Measurements from ENCODE around the gene ARMC8. TPM values are rescaled to one million over a fixed set of nuclear protein-coding genes. Genes with fewer than 3 reads are reported as not detected.

ARMC8 gene
- total RNA-seq, 1 experiment from 2014 or later, result 63.6 TPM

DNA sequence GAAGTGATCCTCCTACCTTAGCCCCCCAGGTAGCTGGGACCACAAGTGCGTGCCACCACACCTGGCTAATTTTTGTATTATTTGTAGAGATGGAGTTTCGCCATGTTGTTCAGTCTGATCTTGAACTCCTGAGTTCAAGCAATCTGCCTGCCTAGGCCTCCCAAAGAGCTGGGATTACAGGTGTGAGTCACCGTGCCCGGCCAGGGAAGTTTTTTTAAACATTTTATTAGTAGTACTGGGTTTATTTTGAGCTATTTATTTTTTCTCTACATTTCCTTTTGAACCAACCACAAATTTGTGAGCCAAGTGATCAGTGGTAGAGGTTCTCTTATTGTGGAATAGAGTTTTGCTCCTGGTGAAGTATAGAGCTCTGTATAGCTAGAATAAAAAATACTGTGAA, 33.7 kb downstream of the ARMC8 start:
- no peak for DNase-seq
- Histone ChIP-seq H3K56ac (ENCODE audit: insufficient read length, low read depth, low read length) (no peak overlapping the region), H4K91ac (ENCODE audit: insufficient read length, low read depth, low read length) (no peak overlapping the region), H4K20me1 (ENCODE audit: control insufficient read depth, insufficient read depth, insufficient read length) (no peaks in the 10 kb centered on the region), H3K79me2 (ENCODE audit: insufficient read depth, low read length) (no peaks in the 10 kb centered on the region; the same call in 1 of the 2 replicates), H3K27ac (ENCODE audit: insufficient read length, low read depth, low read length) (no peak overlapping the region), H3K9me3 (ENCODE audit: control insufficient read depth, low read depth, low read length) (no peaks in the 10 kb centered on the region), H2BK20ac (ENCODE audit: low read depth, low read length, poor library complexity, severe bottlenecking) (no peak overlapping the region), H3K9ac (ENCODE audit: extremely low read depth, insufficient read length, low read length) (no peak overlapping the region), H4K8ac (replicated peaks; ENCODE audit: insufficient read length, low read depth, low read length) (no peak overlapping the region), H3T11ph (ENCODE audit: low read length) (no peak overlapping the region), H3K4me1 (ENCODE audit: insufficient read depth, low read length) (no peaks in the 10 kb centered on the region), H2BK5ac (ENCODE audit: insufficient read length, low read length) (no peak overlapping the region), H3K23me2 (ENCODE audit: insufficient read length, low read depth, low read length, poor library complexity, severe bottlenecking) (no peaks in the 10 kb centered on the region), H2BK120ac (ENCODE audit: low read depth, low read length, poor library complexity, severe bottlenecking) (no peak overlapping the region), H3K4ac (ENCODE audit: low read depth, low read length) (no peak overlapping the region), H3K79me1 (ENCODE audit: insufficient read depth, low read depth, low read length, poor library complexity, severe bottlenecking) (no peaks in the 10 kb centered on the region), H2BK15ac (ENCODE audit: low read depth, low read length) (no peak overlapping the region), H3K27me3 (ENCODE audit: insufficient read depth, low read length) (no peaks in the 10 kb centered on the region), H4K5ac (ENCODE audit: insufficient read length, low read depth, low read length) (no peak overlapping the region), H3K23ac (ENCODE audit: insufficient read length, low read depth, low read length) (no peak overlapping the region), H3K4me2 (ENCODE audit: insufficient read depth, insufficient read length, low read length) (no peak overlapping the region), H2AK5ac (ENCODE audit: insufficient read length, low read length) (no peak overlapping the region), H3K14ac (ENCODE audit: insufficient read depth, low read length) (no peak overlapping the region), H3K18ac (ENCODE audit: insufficient read length, low read depth, low read length) (no peak overlapping the region), H2BK12ac (ENCODE audit: insufficient read length, low read depth, low read length) (no peak overlapping the region), H2AFZ (ENCODE audit: low read length) (no peak overlapping the region)
- Mint-ChIP-seq H3K27ac (peak overlapping the region in 1 of 3 experiments; percentile 19; a peak in 1 of 7 replicates), H3K36me3 (ENCODE audit: insufficient read depth in 1 of 3, low read depth in 3 of 3) (peaks cover 16 to 34% (median 32%) of the 10 kb centered on the region in 3 experiments; a peak in 6 of 7 replicates), H3K4me1 (peaks cover 9 to 20% of the 10 kb centered on the region in 2 experiments), H3K4me3 (no peak overlapping the region), H3K9me3 (no peaks in the 10 kb centered on the region), H3K27me3 (ENCODE audit: low read depth) (no peaks in the 10 kb centered on the region; the same call in 1 of the 2 replicates)
- TF ChIP-seq, protein P1, sequence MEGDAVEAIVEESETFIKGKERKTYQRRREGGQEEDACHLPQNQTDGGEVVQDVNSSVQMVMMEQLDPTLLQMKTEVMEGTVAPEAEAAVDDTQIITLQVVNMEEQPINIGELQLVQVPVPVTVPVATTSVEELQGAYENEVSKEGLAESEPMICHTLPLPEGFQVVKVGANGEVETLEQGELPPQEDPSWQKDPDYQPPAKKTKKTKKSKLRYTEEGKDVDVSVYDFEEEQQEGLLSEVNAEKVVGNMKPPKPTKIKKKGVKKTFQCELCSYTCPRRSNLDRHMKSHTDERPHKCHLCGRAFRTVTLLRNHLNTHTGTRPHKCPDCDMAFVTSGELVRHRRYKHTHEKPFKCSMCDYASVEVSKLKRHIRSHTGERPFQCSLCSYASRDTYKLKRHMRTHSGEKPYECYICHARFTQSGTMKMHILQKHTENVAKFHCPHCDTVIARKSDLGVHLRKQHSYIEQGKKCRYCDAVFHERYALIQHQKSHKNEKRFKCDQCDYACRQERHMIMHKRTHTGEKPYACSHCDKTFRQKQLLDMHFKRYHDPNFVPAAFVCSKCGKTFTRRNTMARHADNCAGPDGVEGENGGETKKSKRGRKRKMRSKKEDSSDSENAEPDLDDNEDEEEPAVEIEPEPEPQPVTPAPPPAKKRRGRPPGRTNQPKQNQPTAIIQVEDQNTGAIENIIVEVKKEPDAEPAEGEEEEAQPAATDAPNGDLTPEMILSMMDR (conservative IDR thresholded peaks at IDR 0.05), result no peak
- no CpG with 5 or more reads among the region's 4 CpGs for WGBS (ENCODE audit: extremely low coverage, insufficient read length, low lambda C conversion rate)

All from H9 (cell line).